HG03103 (cell line): ENCODE results near the gene PDE4B.
A peak's percentile ranks its signal among the peaks of the same experiment; 100 is the strongest.

Source experiments
- ATAC-seq: cut with Tn5 transposase; IDR thresholded peaks from one replicate; pipeline ENCODE4 v1.9.1; 2021; ENCODE audit warnings: low read depth; ENCODE audit not compliant: unreplicated experiment

PDE4B gene

GRCh38 chr1:66346873-66347272 is 554.2 kb downstream of the PDE4B start:
- no peak for ATAC-seq

GRCh38 chr1:66348776-66349175 is 556.1 kb downstream of the PDE4B start:
- ATAC-seq = no peak

GRCh38 chr1:66349242-66349641 is 556.5 kb downstream of the PDE4B start:
- ATAC-seq = no peak

- ATAC-seq = peak; percentile 47
Observed at GRCh38 chr1:66350001-66350547, 557.4 kb downstream of the PDE4B start.

- ATAC-seq = peak; percentile 32
Observed at GRCh38 chr1:66351478-66351877, 558.8 kb downstream of the PDE4B start.

- peak; percentile 41 for ATAC-seq
Observed at GRCh38 chr1:66351913-66352312, 559.2 kb downstream of the PDE4B start.

GRCh38 chr1:66352792-66353191 is 560.1 kb downstream of the PDE4B start:
- no peak for ATAC-seq

GRCh38 chr1:66353257-66353656 is 560.6 kb downstream of the PDE4B start:
- no peak for ATAC-seq

GRCh38 chr1:66354311-66355201 is 561.9 kb downstream of the PDE4B start:
- ATAC-seq = no peak

GRCh38 chr1:66355756-66356155 is 563.1 kb downstream of the PDE4B start:
- ATAC-seq = no peak

- ATAC-seq = no peak
Observed at GRCh38 chr1:66356605-66357004, 563.9 kb downstream of the PDE4B start.

- no peak for ATAC-seq
Observed at GRCh38 chr1:66357021-66357420, 564.3 kb downstream of the PDE4B start.

- no peak for ATAC-seq
Observed at GRCh38 chr1:66357478-66358197, 564.9 kb downstream of the PDE4B start.

- no peak for ATAC-seq
Observed at GRCh38 chr1:66359269-66359668, 566.6 kb downstream of the PDE4B start.

- ATAC-seq = no peak
Observed at GRCh38 chr1:66359815-66360214, 567.1 kb downstream of the PDE4B start.

- no peak for ATAC-seq
Observed at GRCh38 chr1:66360285-66360724, 567.6 kb downstream of the PDE4B start.

- ATAC-seq = peak; percentile 59
Observed at GRCh38 chr1:66364578-66365391, 572.1 kb downstream of the PDE4B start.

GRCh38 chr1:66365635-66366034 is 572.9 kb downstream of the PDE4B start:
- ATAC-seq = no peak

- no peak for ATAC-seq
Observed at GRCh38 chr1:66366634-66367033, 573.9 kb downstream of the PDE4B start.

GRCh38 chr1:66367369-66367768 is 574.7 kb downstream of the PDE4B start:
- no peak for ATAC-seq

- no peak for ATAC-seq
Observed at GRCh38 chr1:66368261-66368660, 575.6 kb downstream of the PDE4B start.
